ENCODE data around the gene CFAP20DC.
A peak's percentile ranks its signal among the peaks of the same experiment; 100 is the strongest.
"Not testable (repeated sequence)": the region's sequence is repeated elsewhere in the genome, so short reads cannot be mapped to it uniquely, and the experiment has no call there.

The CFAP20DC gene

GRCh38 chr3:58704304-58704703 lies 345.5 kb downstream of the CFAP20DC start:
- not testable (repeated sequence) for FAIRE-seq; DNase-seq (ENCODE audit: low spot score)

DNA sequence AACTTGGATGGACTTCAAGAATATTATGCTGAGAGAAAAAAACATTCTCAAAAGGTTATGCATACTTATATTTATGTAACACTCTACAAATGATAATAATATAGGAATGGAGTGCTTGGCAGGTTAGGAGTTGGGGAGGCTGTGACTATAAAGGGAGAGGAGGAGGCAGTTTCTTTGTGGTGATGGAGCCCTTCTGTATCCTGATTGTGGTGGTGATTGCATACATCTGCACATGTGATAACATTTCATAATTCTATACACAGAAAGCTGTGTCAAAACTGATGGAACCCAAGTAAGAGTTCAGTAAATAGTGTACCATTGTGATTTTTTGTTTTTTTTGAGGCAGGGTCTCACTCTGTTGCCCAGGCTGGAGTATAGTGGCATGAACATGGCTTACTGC lies 351.6 kb downstream of the CFAP20DC start:
- FAIRE-seq = no peak
- DNase-seq (ENCODE audit: low spot score) = no peak

DNA sequence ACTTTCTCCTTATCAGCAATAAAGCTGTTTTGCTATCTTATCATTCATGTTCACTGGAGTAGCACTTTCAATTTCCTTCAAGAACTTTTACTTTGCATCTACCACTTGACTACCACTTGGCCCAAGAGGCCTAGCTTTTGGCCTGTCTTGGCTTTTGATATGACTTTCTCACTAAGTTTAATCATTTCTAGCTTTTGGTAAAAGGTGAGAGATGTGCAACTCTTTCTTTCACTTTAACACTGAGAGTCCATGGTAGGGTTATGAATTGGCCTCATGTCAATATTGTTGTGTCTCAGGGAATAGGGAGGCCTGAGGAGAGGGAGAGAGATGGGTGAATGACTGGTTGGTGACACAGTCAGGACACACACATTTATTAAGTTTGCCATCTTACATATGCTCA lies 352.3 kb downstream of the CFAP20DC start:
- no peak for DNase-seq (ENCODE audit: low spot score)
- FAIRE-seq = no peak

DNA sequence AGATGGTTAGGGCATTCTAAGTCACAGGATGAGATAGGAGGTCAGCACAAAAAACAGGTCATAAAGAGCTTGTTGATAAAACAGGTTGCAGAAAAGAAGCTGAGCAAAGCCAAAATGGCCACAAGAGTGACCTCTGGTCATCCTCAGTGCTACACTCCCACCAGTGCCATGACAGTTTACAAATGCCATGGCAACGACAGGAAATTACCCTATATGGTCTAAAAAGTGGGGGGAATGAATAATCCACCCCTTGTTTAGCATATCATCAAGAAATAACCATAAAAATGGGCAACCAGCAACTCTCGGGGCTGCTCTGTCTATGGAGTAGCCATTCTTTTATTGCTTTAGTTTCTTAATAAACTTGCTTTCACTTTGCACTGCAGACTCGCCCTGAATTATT lies 353.0 kb downstream of the CFAP20DC start:
- FAIRE-seq; DNase-seq (ENCODE audit: low spot score): not testable (repeated sequence)

- no peak for FAIRE-seq
- DNase-seq (ENCODE audit: low spot score) = no peak
Measured at GRCh38 chr3:58696093-58696492, 353.7 kb downstream of the CFAP20DC start.

DNA sequence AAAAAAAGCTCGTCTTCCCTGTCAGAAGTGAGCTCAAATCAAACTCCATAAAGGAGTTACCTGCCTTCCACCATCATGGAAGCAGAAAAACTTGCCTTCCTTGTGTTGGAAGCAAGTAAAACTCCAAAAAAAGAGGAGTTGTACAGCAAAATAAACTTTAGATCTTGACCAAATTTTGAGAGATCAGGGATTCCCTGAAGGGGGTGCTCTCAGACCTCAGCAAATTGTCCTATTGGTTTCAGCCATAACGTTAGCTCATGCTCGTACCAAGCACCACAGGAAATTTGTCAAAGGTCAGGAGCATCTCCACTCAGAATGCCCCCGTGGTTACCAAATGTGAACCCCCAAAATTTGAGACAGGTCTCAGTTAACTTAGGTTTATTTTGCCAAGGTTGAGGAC lies 354.5 kb downstream of the CFAP20DC start:
- not testable (repeated sequence) for FAIRE-seq

GRCh38 chr3:58693940-58694850 lies 355.6 kb downstream of the CFAP20DC start:
- DNase-seq (ENCODE audit: low spot score) (no peak), FAIRE-seq (no peak)

More for the DNA sequence above, 354.5 kb downstream of the CFAP20DC start:
- not testable (repeated sequence) for DNase-seq (ENCODE audit: low spot score)

GRCh38 chr3:58692484-58692883 lies 357.3 kb downstream of the CFAP20DC start:
- DNase-seq (ENCODE audit: low spot score) = no peak
- peak; percentile 28 for FAIRE-seq

Data from RCC 7860 (cell line).